ENCODE data around the gene UPP2. TPM values are rescaled to one million over a fixed set of nuclear protein-coding genes. Genes with fewer than 3 reads are reported as not detected.

The UPP2 gene
- total and polyA plus RNA-seq, 2 donors (not counting 1 experiment from before 2014, with no cell fraction given) = not detected

DNA sequence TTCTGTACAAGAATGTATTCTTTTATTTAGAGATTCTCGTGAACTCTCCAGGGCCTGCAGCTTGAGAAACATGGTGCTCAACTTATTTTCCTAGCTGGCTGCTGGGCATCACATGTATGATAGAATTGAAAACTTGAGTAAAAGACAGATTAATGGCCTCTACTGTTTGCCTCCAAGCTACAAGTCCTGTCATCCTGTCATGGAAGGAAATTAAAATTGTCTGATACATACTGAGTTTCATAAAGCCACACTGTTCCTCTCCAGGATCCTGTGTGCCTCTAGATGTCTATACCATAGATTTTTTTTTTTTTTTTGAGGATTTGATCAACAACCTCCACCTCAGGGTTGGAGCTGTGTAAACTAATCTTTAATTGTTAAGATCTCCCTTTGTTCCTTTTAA is 38.5 kb downstream of the UPP2 start:
- intact Hi-C loops (cut with micrococcal nuclease) = no loop called here
- Histone ChIP-seq H3K4me1 (ENCODE audit: control insufficient read depth in 2 of 2, insufficient read depth in 2 of 2, low read length in 2 of 2) (no peaks in the 10 kb centered on the region), H3K27ac (ENCODE audit: low read length in 2 of 2) (no peak overlapping the region), H3K9ac (ENCODE audit: low read length) (no peak overlapping the region), H4K20me1 (ENCODE audit: control insufficient read depth, insufficient read depth, low read length, poor library complexity, severe bottlenecking) (no peaks in the 10 kb centered on the region), H3K4me3 (ENCODE audit: control extremely low read depth in 1 of 5, extremely low read depth in 1 of 5, insufficient read depth in 1 of 5, low read depth in 2 of 5, low read length in 4 of 5) (no peak overlapping the region), H3K4me2 (replicated peaks; ENCODE audit: low read depth, low read length, poor library complexity, severe bottlenecking) (no peak overlapping the region), H3K27me3 (replicated peaks in 1 of 4; ENCODE audit: control extremely low read depth in 1 of 4, control insufficient read depth in 3 of 4, insufficient read depth in 4 of 4, low read length in 3 of 4) (no peaks in the 10 kb centered on the region), H3K36me3 (replicated peaks in 1 of 2; ENCODE audit: control extremely low read depth in 1 of 2, control insufficient read depth in 1 of 2, extremely low read depth in 1 of 2, insufficient read depth in 2 of 2, low read length in 1 of 2) (no peaks in the 10 kb centered on the region), H2AFZ (ENCODE audit: insufficient read depth, low read depth, low read length, poor library complexity, severe bottlenecking) (no peak overlapping the region), H3K9me3 (ENCODE audit: control extremely low read depth in 1 of 3, control insufficient read depth in 2 of 3, insufficient read depth in 1 of 3, low read length in 2 of 3) (no peaks in the 10 kb centered on the region), H3K79me2 (ENCODE audit: control insufficient read depth, insufficient read depth, low read length) (no peaks in the 10 kb centered on the region)
- DNase-seq (no peak), ATAC-seq (ENCODE audit: low read depth) (no peak)
- no CpG with 5 or more reads among the region's 1 CpG for WGBS (ENCODE audit: insufficient coverage)
- peaks cover 5% of the 10 kb centered on the region for H3K4me1 Mint-ChIP-seq
- POLR2A ChIA-PET = no interaction called here
- CTCF ChIA-PET = no interaction called here
- no peak overlapping the region for H3K4me3 Mint-ChIP-seq
- H3K27ac Mint-ChIP-seq = no peak overlapping the region
- H3K27me3 Mint-ChIP-seq = peaks cover 19% of the 10 kb centered on the region
- TF ChIP-seq, protein P1, sequence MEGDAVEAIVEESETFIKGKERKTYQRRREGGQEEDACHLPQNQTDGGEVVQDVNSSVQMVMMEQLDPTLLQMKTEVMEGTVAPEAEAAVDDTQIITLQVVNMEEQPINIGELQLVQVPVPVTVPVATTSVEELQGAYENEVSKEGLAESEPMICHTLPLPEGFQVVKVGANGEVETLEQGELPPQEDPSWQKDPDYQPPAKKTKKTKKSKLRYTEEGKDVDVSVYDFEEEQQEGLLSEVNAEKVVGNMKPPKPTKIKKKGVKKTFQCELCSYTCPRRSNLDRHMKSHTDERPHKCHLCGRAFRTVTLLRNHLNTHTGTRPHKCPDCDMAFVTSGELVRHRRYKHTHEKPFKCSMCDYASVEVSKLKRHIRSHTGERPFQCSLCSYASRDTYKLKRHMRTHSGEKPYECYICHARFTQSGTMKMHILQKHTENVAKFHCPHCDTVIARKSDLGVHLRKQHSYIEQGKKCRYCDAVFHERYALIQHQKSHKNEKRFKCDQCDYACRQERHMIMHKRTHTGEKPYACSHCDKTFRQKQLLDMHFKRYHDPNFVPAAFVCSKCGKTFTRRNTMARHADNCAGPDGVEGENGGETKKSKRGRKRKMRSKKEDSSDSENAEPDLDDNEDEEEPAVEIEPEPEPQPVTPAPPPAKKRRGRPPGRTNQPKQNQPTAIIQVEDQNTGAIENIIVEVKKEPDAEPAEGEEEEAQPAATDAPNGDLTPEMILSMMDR (IDR thresholded peaks at IDR 0.05) = no peak
- no peak for TF ChIP-seq EZH2 (IDR thresholded peaks at IDR 0.05; ENCODE audit: borderline replicate concordance, insufficient read depth, low read depth, low read length, poor library complexity, severe bottlenecking)
- no peaks in the 10 kb centered on the region for H3K9me3 Mint-ChIP-seq (ENCODE audit: insufficient read depth)

DNA sequence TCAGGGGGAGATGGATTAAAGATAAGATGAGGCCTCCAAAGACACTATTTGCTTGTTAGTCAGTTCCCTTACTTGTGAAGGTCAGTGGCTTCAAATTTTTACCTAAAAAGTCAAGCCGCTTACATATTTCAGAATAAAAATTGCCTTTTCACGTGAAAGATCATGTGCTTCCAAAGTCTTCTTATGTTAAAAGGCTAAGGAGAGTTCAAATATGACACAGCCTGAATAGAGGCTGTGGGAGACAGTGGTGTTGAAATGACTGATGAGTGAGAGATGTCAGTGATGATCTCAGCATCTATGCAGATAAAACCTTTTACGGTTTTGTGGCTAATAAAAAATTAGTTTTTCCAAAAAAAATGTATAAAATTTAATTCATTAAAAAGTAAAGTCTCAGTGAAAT is 40.5 kb downstream of the UPP2 start:
- Histone ChIP-seq H3K27ac (ENCODE audit: low read length in 2 of 2) (no peak overlapping the region), H3K4me1 (ENCODE audit: control insufficient read depth in 2 of 2, insufficient read depth in 2 of 2, low read length in 2 of 2) (no peaks in the 10 kb centered on the region), H3K9me3 (ENCODE audit: control extremely low read depth in 1 of 3, control insufficient read depth in 2 of 3, insufficient read depth in 1 of 3, low read length in 2 of 3) (peaks cover 0 to 1% (median 0%) of the 10 kb centered on the region in 3 donors), H3K36me3 (replicated peaks in 1 of 2; ENCODE audit: control extremely low read depth in 1 of 2, control insufficient read depth in 1 of 2, extremely low read depth in 1 of 2, insufficient read depth in 2 of 2, low read length in 1 of 2) (no peaks in the 10 kb centered on the region), H3K9ac (ENCODE audit: low read length) (no peak overlapping the region), H3K4me3 (ENCODE audit: control extremely low read depth in 1 of 5, extremely low read depth in 1 of 5, insufficient read depth in 1 of 5, low read depth in 2 of 5, low read length in 4 of 5) (no peak overlapping the region), H3K79me2 (ENCODE audit: control insufficient read depth, insufficient read depth, low read length) (no peaks in the 10 kb centered on the region), H3K27me3 (replicated peaks in 1 of 4; ENCODE audit: control extremely low read depth in 1 of 4, control insufficient read depth in 3 of 4, insufficient read depth in 4 of 4, low read length in 3 of 4) (no peaks in the 10 kb centered on the region), H4K20me1 (ENCODE audit: control insufficient read depth, insufficient read depth, low read length, poor library complexity, severe bottlenecking) (no peaks in the 10 kb centered on the region), H2AFZ (ENCODE audit: insufficient read depth, low read depth, low read length, poor library complexity, severe bottlenecking) (no peak overlapping the region), H3K4me2 (replicated peaks; ENCODE audit: low read depth, low read length, poor library complexity, severe bottlenecking) (no peak overlapping the region)
- intact Hi-C loops (cut with micrococcal nuclease) = no loop called here
- no peaks in the 10 kb centered on the region for H3K9me3 Mint-ChIP-seq (ENCODE audit: insufficient read depth)
- TF ChIP-seq, protein P1 (IDR thresholded peaks at IDR 0.05) = no peak
- no peak for TF ChIP-seq EZH2 (IDR thresholded peaks at IDR 0.05; ENCODE audit: borderline replicate concordance, insufficient read depth, low read depth, low read length, poor library complexity, severe bottlenecking)
- H3K4me3 Mint-ChIP-seq = no peak overlapping the region
- H3K4me1 Mint-ChIP-seq = peaks cover 5% of the 10 kb centered on the region
- peaks cover 21% of the 10 kb centered on the region for H3K27me3 Mint-ChIP-seq
- CTCF ChIA-PET = no interaction called here
- POLR2A ChIA-PET = no interaction called here
- no peak for DNase-seq
- WGBS (ENCODE audit: insufficient coverage) = 100% methylated on average over 1 of the region's 3 CpGs
- no peak for ATAC-seq (ENCODE audit: low read depth)
- no peak overlapping the region for H3K27ac Mint-ChIP-seq
